ENCODE data around the gene GSTM2.
A peak's percentile ranks its signal among the peaks of the same experiment; 100 is the strongest.
"Not testable (repeated sequence)": the region's sequence is repeated elsewhere in the genome, so short reads cannot be mapped to it uniquely, and the experiment has no call there.

GSTM2 gene

GRCh38 chr1:109659145-109659544 is 8.7 kb upstream of the GSTM2 start:
- Histone ChIP-seq H3K4me1 (ENCODE audit: control insufficient read depth, insufficient read depth, low read length) (peaks cover 7% of the 10 kb centered on the region), H3K27me3 (ENCODE audit: control insufficient read depth, insufficient read depth, low read length) (peaks cover 2% of the 10 kb centered on the region), H3K9ac (ENCODE audit: low read length) (no peak overlapping the region), H3K36me3 (ENCODE audit: control insufficient read depth, insufficient read depth, low read length) (peaks cover 8% of the 10 kb centered on the region), H3K4me3 (ENCODE audit: low read length) (no peak overlapping the region), H3K27ac (ENCODE audit: low read depth, low read length) (no peak overlapping the region)

DNA sequence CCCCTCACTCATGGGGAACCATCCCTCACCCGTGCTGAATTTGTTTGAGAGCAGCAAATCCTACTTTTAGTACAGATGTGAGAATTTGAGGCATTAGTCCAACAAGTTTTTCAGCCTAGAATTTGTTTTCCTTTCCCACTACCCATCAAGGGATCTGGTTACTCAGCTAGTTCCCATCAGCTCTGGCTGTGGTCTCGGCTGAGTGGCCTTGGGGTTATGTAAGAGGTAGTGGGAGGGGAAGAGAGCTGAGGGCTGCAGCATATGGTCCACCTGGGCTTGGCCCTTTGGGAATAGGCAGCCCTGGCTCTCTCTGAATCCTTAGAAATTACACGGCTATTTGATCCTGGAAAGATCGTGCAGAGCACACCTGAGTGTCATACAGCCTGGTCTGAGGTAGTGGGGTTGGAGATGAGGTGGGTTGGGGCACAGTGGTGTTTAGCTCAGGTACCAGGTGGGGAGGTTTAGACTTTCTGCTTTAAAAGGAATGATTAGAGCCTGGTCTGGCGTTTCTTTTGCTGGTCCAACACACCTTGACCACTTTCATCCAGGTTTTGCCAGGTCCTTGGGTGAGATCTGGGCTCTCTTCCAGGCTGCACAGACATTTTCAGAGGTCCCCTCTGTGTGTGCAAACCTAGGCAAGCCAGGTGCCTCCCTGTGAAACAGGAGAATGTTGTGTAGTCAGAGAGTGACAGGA is 7.7 kb upstream of the GSTM2 start:
- Histone ChIP-seq H3K4me3 (ENCODE audit: low read length) (no peak overlapping the region), H3K27ac (ENCODE audit: low read depth, low read length) (no peak overlapping the region), H3K4me1 (ENCODE audit: control insufficient read depth, insufficient read depth, low read length) (peaks cover 4% of the 10 kb centered on the region), H3K36me3 (ENCODE audit: control insufficient read depth, insufficient read depth, low read length) (peaks cover 8% of the 10 kb centered on the region), H3K27me3 (ENCODE audit: control insufficient read depth, insufficient read depth, low read length) (no peaks in the 10 kb centered on the region), H3K9ac (ENCODE audit: low read length) (no peak overlapping the region)

- H3K4me1 ChIP-seq (ENCODE audit: control insufficient read depth, insufficient read depth, low read length); H3K9ac ChIP-seq (ENCODE audit: low read length); H3K27ac ChIP-seq (ENCODE audit: low read depth, low read length); H3K36me3 ChIP-seq (ENCODE audit: control insufficient read depth, insufficient read depth, low read length); H3K27me3 ChIP-seq (ENCODE audit: control insufficient read depth, insufficient read depth, low read length); H3K4me3 ChIP-seq (ENCODE audit: low read length): not testable (repeated sequence)
Measured at GRCh38 chr1:109660691-109661026, 7.2 kb upstream of the GSTM2 start.

DNA sequence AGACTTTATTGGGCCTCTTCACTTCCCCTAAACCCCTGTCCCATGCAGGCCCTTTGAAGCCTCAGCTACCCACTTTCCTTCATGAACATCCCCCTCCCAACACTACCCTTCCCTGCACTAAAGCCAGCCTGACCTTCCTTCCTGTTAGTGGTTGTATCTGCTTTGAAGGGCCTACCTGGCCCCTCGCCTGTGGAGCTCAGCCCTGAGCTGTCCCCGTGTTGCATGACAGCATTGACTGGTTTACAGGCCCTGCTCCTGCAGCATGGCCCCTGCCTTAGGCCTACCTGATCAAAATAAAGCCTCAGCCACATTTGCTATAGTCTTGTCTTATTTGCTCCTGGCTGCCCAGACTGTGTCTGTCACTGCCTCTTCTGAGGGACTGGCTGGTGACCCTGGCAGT is 6.5 kb upstream of the GSTM2 start:
- H3K36me3 ChIP-seq (ENCODE audit: control insufficient read depth, insufficient read depth, low read length): peaks cover 8% of the 10 kb centered on the region
- H3K9ac ChIP-seq (ENCODE audit: low read length): no peak overlapping the region
- H3K4me1 ChIP-seq (ENCODE audit: control insufficient read depth, insufficient read depth, low read length): no peaks in the 10 kb centered on the region
- no peak overlapping the region for H3K27ac ChIP-seq (ENCODE audit: low read depth, low read length)
- no peaks in the 10 kb centered on the region for H3K27me3 ChIP-seq (ENCODE audit: control insufficient read depth, insufficient read depth, low read length)
- H3K4me3 ChIP-seq (ENCODE audit: low read length): no peak overlapping the region

GRCh38 chr1:109664671-109665070 is 3.2 kb upstream of the GSTM2 start:
- H3K4me3 ChIP-seq (ENCODE audit: low read length): no peak overlapping the region
- H3K36me3 ChIP-seq (ENCODE audit: control insufficient read depth, insufficient read depth, low read length): peaks cover 5% of the 10 kb centered on the region
- peaks cover 3% of the 10 kb centered on the region for H3K4me1 ChIP-seq (ENCODE audit: control insufficient read depth, insufficient read depth, low read length)

GRCh38 chr1:109668123-109668775 is 392 bp downstream of the GSTM2 start:
- Histone ChIP-seq H3K27me3 (ENCODE audit: control insufficient read depth, insufficient read depth, low read length) (no peaks in the 10 kb centered on the region), H3K9ac (ENCODE audit: low read length) (no peak overlapping the region), H3K4me1 (ENCODE audit: control insufficient read depth, insufficient read depth, low read length) (peaks cover 3% of the 10 kb centered on the region), H3K36me3 (ENCODE audit: control insufficient read depth, insufficient read depth, low read length) (no peaks in the 10 kb centered on the region), H3K27ac (ENCODE audit: low read depth, low read length) (no peak overlapping the region), H3K4me3 (ENCODE audit: low read length) (peak overlapping the region; percentile 47)

More at GRCh38 chr1:109664671-109665070, 3.2 kb upstream of the GSTM2 start:
- Histone ChIP-seq H3K27me3 (ENCODE audit: control insufficient read depth, insufficient read depth, low read length) (no peaks in the 10 kb centered on the region), H3K9ac (ENCODE audit: low read length) (no peak overlapping the region), H3K27ac (ENCODE audit: low read depth, low read length) (no peak overlapping the region)

DNA sequence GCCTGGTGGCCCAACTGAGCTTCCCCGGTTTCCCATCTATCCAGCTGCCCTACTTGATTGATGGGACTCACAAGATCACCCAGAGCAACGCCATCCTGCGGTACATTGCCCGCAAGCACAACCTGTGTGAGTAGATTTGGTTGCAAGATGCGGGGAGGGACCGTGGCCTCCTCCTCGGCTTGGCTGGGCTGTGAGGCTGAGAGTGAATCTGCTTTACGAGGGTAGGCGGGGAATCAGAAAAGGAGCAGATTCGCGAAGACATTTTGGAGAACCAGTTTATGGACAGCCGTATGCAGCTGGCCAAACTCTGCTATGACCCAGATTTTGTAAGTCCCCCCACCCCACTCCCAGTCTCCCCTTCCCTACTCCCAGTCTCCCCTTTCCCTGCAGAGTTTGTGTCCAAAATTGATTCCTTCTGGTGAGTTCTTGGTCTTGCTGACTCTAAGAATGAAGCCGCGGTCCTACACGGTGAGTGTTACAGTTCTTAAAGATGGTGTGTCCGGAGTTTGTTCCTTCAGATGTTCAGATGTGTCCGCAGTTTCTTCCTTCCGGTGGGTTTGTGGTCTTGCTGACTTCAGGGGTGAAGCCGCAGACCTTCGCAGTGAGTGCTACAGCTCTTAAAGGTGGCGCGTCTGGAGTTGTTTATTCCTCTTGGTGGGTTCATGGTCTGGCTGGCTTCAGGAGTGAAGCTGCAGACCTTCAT is 1.5 kb downstream of the GSTM2 start:
- Histone ChIP-seq H3K4me3 (ENCODE audit: low read length) (no peak overlapping the region), H3K36me3 (ENCODE audit: control insufficient read depth, insufficient read depth, low read length) (no peaks in the 10 kb centered on the region), H3K4me1 (ENCODE audit: control insufficient read depth, insufficient read depth, low read length) (peaks cover 3% of the 10 kb centered on the region), H3K27ac (ENCODE audit: low read depth, low read length) (peak overlapping the region; percentile 32), H3K27me3 (ENCODE audit: control insufficient read depth, insufficient read depth, low read length) (no peaks in the 10 kb centered on the region), H3K9ac (ENCODE audit: low read length) (no peak overlapping the region)

- not testable (repeated sequence) for H3K4me3 ChIP-seq (ENCODE audit: low read length); H3K27me3 ChIP-seq (ENCODE audit: control insufficient read depth, insufficient read depth, low read length); H3K36me3 ChIP-seq (ENCODE audit: control insufficient read depth, insufficient read depth, low read length); H3K4me1 ChIP-seq (ENCODE audit: control insufficient read depth, insufficient read depth, low read length); H3K9ac ChIP-seq (ENCODE audit: low read length)
- H3K27ac ChIP-seq (ENCODE audit: low read depth, low read length): peak overlapping the region; percentile 32
Measured at GRCh38 chr1:109669949-109670302, 2.1 kb downstream of the GSTM2 start.

- H3K4me3 ChIP-seq (ENCODE audit: low read length): no peak overlapping the region
- H3K27me3 ChIP-seq (ENCODE audit: control insufficient read depth, insufficient read depth, low read length): no peaks in the 10 kb centered on the region
- no peak overlapping the region for H3K27ac ChIP-seq (ENCODE audit: low read depth, low read length)
- H3K4me1 ChIP-seq (ENCODE audit: control insufficient read depth, insufficient read depth, low read length): peaks cover 3% of the 10 kb centered on the region
- no peaks in the 10 kb centered on the region for H3K36me3 ChIP-seq (ENCODE audit: control insufficient read depth, insufficient read depth, low read length)
- H3K9ac ChIP-seq (ENCODE audit: low read length): no peak overlapping the region
Measured at GRCh38 chr1:109671067-109671466, 3.2 kb downstream of the GSTM2 start.

DNA sequence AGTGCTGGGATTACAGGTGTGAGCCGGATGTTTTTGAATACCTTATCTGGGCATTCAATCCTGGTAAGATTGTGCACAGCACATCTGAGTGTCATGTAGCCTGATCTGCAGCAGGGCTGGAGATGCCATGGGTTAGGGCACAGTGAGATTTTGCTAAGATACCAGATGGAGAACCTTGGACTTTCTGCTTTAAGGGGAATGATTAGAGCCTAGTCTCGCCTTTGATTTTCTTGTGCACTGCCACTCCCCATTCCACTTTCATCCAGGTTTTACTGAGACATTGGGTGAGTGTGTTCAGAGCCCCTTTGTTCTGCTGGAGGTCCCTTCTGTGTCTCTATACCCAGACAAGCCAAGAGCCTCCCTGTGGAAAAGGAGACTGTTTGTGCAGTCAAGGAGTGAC is 6.0 kb downstream of the GSTM2 start:
- H3K27ac ChIP-seq (ENCODE audit: low read depth, low read length); H3K9ac ChIP-seq (ENCODE audit: low read length); H3K27me3 ChIP-seq (ENCODE audit: control insufficient read depth, insufficient read depth, low read length); H3K4me3 ChIP-seq (ENCODE audit: low read length); H3K4me1 ChIP-seq (ENCODE audit: control insufficient read depth, insufficient read depth, low read length); H3K36me3 ChIP-seq (ENCODE audit: control insufficient read depth, insufficient read depth, low read length): not testable (repeated sequence)

- H3K4me1 ChIP-seq (ENCODE audit: control insufficient read depth, insufficient read depth, low read length); H3K4me3 ChIP-seq (ENCODE audit: low read length); H3K27ac ChIP-seq (ENCODE audit: low read depth, low read length); H3K9ac ChIP-seq (ENCODE audit: low read length); H3K27me3 ChIP-seq (ENCODE audit: control insufficient read depth, insufficient read depth, low read length); H3K36me3 ChIP-seq (ENCODE audit: control insufficient read depth, insufficient read depth, low read length): not testable (repeated sequence)
Measured at GRCh38 chr1:109676683-109677381, 9.0 kb downstream of the GSTM2 start.

- H3K27me3 ChIP-seq (ENCODE audit: control insufficient read depth, insufficient read depth, low read length): no peaks in the 10 kb centered on the region
- H3K9ac ChIP-seq (ENCODE audit: low read length): no peak overlapping the region
- no peak overlapping the region for H3K4me3 ChIP-seq (ENCODE audit: low read length)
- no peaks in the 10 kb centered on the region for H3K36me3 ChIP-seq (ENCODE audit: control insufficient read depth, insufficient read depth, low read length)
- no peaks in the 10 kb centered on the region for H3K4me1 ChIP-seq (ENCODE audit: control insufficient read depth, insufficient read depth, low read length)
- no peak overlapping the region for H3K27ac ChIP-seq (ENCODE audit: low read depth, low read length)
Measured at GRCh38 chr1:109677459-109677858, 9.6 kb downstream of the GSTM2 start.

Measured in rectal smooth muscle tissue (tissue), 1 donor.